Measurements from ENCODE around the gene KYAT1.

The KYAT1 gene

DNA sequence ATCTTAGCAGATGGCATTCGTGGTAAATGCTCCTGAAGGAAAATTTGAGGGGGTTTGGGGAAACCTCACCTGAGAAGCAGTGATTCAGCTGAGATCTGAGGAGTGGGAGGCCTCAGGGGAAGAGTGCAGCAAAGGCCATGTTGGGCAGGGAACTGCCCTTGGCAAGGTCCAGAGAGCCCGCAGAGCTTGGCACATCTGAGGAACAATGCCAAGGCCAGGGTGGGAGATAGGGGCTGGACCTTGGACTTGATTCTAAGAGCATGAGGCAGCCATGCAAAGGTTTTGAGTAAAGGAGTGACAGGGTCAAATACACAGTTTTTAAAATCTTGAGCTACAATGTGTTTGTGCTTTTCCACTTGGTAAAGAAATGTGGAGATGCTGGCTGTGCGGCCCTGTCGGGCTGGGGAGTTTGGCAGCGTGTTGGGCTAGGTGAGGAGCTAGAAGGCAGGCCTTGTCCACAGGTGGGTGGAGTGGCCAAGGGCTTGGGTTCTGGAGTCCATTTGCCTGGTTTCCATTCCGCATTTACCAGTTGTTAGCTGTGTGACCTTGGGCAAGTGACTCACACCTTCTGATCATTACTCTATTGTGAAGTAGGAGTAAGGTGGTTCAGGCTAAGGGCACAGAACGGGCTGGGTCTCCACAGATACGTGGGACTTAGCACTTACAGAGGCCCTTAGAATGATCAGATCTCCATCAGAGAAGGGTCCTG is 88.6 kb downstream of the KYAT1 start:
- TF ChIP-seq POLR2AphosphoS5 (IDR thresholded peaks at IDR 0.05; ENCODE audit: borderline replicate concordance, low read depth, low read length) (no peak), FOXP2 (optimal IDR thresholded peaks at IDR 0.05; ENCODE audit: control extremely low read depth, extremely low read length, insufficient read depth) (no peak), EZH2 (IDR thresholded peaks at IDR 0.05) (no peak)
- H3K9me3 ChIP-seq (ENCODE audit: low read depth, low read length): no peaks in the 10 kb centered on the region
- no peak overlapping the region for H3K9ac ChIP-seq (ENCODE audit: insufficient read length)
- no peak overlapping the region for H3K4me3 ChIP-seq
- no peak for DNase-seq (ENCODE audit: low read depth, low spot score)
- H3K27ac ChIP-seq: no peak overlapping the region
- peaks cover 26% of the 10 kb centered on the region; the same call in 1 of the 2 replicates for H3K36me3 ChIP-seq (ENCODE audit: insufficient read depth, low read length)

DNA sequence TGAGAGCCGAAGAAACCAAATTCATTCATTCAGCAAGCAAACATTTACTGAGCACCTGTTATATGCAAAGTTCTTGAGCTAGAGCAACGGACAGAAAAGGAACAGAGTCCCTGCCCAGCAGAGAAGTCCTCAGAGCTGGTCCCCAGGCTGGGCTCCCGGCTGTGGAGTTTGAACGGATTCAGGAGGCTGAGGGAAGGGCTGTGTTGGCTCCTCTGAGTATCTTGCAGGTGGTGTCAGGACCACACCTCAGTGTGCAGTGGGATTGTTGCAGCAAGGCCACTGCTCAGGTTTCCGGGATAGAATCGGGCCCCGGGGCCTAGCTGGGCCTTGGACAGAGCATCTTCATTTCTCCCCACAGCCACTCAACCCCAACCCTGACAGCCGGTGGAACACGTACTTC is 89.6 kb downstream of the KYAT1 start:
- peaks cover 21% of the 10 kb centered on the region; the same call in 1 of the 2 replicates for H3K36me3 ChIP-seq (ENCODE audit: insufficient read depth, low read length)
- no peak for DNase-seq (ENCODE audit: low read depth, low spot score)
- H3K27ac ChIP-seq: no peak overlapping the region
- no peak overlapping the region for H3K9ac ChIP-seq (ENCODE audit: insufficient read length)
- no peaks in the 10 kb centered on the region for H3K9me3 ChIP-seq (ENCODE audit: low read depth, low read length)
- H3K4me3 ChIP-seq: no peak overlapping the region
- TF ChIP-seq EZH2 (IDR thresholded peaks at IDR 0.05) (no peak), FOXP2 (optimal IDR thresholded peaks at IDR 0.05; ENCODE audit: control extremely low read depth, extremely low read length, insufficient read depth) (no peak), POLR2AphosphoS5 (IDR thresholded peaks at IDR 0.05; ENCODE audit: borderline replicate concordance, low read depth, low read length) (no peak)

DNA sequence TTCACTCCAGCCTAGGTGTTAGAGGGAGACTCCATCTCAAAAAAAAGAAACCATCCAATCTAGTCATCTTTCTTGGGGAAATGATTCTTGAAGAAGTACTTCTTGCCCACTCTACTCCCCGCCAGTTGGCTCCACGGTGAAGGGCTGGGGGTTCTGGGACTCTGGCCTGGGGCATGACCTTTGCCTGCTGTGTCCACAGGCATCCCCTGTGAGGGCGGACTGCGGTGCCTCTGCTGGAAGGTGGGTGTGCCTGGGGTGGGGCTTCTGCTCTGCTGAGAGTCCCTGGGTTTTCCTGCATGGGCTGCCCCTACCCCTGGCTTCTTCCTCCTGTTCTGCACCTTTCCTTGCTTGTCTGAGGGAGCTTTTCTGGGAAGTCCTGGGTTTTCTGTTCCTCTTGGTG is 91.2 kb downstream of the KYAT1 start:
- TF ChIP-seq FOXP2 (optimal IDR thresholded peaks at IDR 0.05; ENCODE audit: control extremely low read depth, extremely low read length, insufficient read depth) (no peak), POLR2AphosphoS5 (IDR thresholded peaks at IDR 0.05; ENCODE audit: borderline replicate concordance, low read depth, low read length) (no peak), EZH2 (IDR thresholded peaks at IDR 0.05) (no peak)
- no peak overlapping the region for H3K4me3 ChIP-seq
- H3K9ac ChIP-seq (ENCODE audit: insufficient read length): no peak overlapping the region
- H3K9me3 ChIP-seq (ENCODE audit: low read depth, low read length): no peaks in the 10 kb centered on the region
- no peak overlapping the region for H3K27ac ChIP-seq
- DNase-seq (ENCODE audit: low read depth, low spot score): no peak
- peaks cover 15% of the 10 kb centered on the region; the same call in 1 of the 2 replicates for H3K36me3 ChIP-seq (ENCODE audit: insufficient read depth, low read length)

DNA sequence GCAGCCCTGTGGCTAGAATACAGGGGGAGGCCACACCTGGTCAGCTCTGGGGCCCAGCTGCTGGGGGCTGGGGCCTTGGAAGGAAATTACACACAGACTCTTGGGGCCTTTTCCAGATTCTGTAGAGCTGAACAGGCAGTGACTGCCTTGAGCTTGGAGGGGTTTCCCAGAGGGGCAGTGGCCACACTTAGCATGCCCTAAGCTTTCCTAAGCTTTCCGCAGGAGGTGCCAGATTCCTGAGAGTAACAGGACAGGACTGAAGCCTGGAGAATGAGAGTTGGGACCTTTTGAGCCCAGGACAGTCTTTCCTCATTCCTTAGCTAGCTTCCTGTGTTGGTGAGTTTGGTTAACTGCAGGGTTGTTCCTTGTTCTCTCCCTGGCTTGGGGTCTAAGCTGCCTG is 93.3 kb downstream of the KYAT1 start:
- Histone ChIP-seq H3K36me3 (ENCODE audit: insufficient read depth, low read length) (peaks cover 15% of the 10 kb centered on the region; the same call in 1 of the 2 replicates), H3K4me3 (peak overlapping the region; percentile 97), H3K27ac (no peak overlapping the region), H3K9me3 (ENCODE audit: low read depth, low read length) (no peaks in the 10 kb centered on the region), H3K9ac (ENCODE audit: insufficient read length) (no peak overlapping the region)
- TF ChIP-seq EZH2 (IDR thresholded peaks at IDR 0.05): no peak
- TF ChIP-seq POLR2AphosphoS5 (IDR thresholded peaks at IDR 0.05; ENCODE audit: borderline replicate concordance, low read depth, low read length): no peak
- no peak for TF ChIP-seq FOXP2 (optimal IDR thresholded peaks at IDR 0.05; ENCODE audit: control extremely low read depth, extremely low read length, insufficient read depth)
- no peak for DNase-seq (ENCODE audit: low read depth, low spot score)

DNA sequence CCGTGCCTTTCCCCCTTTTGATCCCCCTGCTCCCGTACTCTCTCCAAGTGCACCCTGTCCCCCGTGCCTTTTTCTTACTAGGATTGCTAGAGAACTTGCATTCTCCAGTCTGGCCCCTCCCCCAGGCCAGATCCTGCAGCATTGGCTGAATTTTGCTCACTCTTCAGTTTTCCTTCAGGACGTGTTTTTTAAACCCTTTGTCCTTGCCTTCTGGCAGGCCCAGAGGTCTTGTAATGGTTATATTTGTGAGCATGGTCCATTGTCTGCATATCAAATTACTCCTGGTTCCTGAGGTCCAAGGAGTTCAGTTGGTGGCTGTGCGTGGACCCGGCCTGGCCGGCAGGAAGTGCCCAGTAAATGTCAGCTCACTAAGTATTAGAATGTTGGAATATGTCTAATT is 94.1 kb downstream of the KYAT1 start:
- H3K9ac ChIP-seq (ENCODE audit: insufficient read length): peak overlapping the region; percentile 87
- peak overlapping the region; percentile 29; the same call in 1 of the 2 replicates for H3K27ac ChIP-seq
- TF ChIP-seq EZH2 (IDR thresholded peaks at IDR 0.05) (no peak), FOXP2 (optimal IDR thresholded peaks at IDR 0.05; ENCODE audit: control extremely low read depth, extremely low read length, insufficient read depth) (no peak), POLR2AphosphoS5 (IDR thresholded peaks at IDR 0.05; ENCODE audit: borderline replicate concordance, low read depth, low read length) (no peak)
- H3K4me3 ChIP-seq: peak overlapping the region; percentile 97
- H3K36me3 ChIP-seq (ENCODE audit: insufficient read depth, low read length): peaks cover 9% of the 10 kb centered on the region; the same call in 1 of the 2 replicates
- H3K9me3 ChIP-seq (ENCODE audit: low read depth, low read length): no peaks in the 10 kb centered on the region
- no peak for DNase-seq (ENCODE audit: low read depth, low spot score)

DNA sequence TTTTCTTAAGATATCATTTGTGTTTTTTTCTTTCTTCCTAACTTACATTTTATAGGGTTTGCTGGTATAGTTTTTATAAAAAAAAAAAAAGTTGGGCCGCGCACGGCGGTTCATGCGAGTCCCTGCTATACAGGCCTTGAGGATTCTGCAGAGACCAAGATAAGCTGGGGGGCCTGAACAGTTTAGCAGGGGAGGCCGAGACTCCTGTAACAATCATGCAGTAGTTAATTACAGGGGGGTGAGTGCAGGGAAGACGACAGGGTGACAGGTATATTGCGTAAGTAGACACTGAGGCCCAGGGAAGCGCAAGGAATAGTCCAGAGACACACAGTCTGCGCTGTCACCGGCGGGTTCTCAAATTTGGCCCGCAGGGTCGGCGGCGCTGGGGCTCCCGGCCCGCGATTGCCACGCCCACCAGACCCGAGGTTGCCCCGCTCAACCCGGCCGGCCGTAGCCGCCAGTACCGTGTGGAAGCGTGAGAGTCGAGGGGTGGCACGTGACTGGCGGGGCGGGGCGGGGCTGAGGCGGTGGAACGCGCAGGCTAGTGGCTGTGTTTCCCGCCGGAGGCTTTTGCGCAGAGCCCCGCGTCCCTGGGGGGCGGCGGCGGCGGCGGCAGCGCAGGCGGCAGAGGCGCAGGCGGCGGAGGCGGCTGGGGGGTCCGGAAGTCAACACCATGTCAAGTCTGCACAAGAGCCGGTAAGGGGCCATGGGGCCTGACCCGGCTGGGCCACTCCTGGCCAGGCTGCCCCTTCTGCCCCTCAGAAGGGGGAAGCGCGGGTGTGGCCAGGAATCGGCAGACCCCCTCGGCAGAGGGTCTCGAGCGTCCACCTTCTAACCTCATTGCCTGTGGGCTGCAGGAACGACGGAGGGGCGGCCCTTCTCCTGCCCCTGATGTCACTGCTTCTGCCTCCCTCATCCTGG is 94.8 kb downstream of the KYAT1 start, which contains the start of gene TBC1D13:
TBC1D13 (plus strand) TSS at position 573 of the 921 bp plus-strand sequence; CDS start at position 674, 101 bp downstream.
- no peak for DNase-seq (ENCODE audit: low read depth, low spot score)
- peak within 1 kb of the TSS; percentile 97 for H3K4me3 ChIP-seq
- H3K9me3 ChIP-seq (ENCODE audit: low read depth, low read length): no peaks in the 10 kb centered on the region
- H3K9ac ChIP-seq (ENCODE audit: insufficient read length): peak within 1 kb of the TSS; percentile 87
- peak; percentile 67; the same call in 1 of the 2 replicates for TF ChIP-seq POLR2AphosphoS5 (IDR thresholded peaks at IDR 0.05; ENCODE audit: borderline replicate concordance, low read depth, low read length)
- no peak for TF ChIP-seq EZH2 (IDR thresholded peaks at IDR 0.05)
- H3K36me3 ChIP-seq (ENCODE audit: insufficient read depth, low read length): peaks cover 1% of the 10 kb centered on the region; the same call in 1 of the 2 replicates
- H3K27ac ChIP-seq: peak within 1 kb of the TSS; percentile 65; the same call in 1 of the 2 replicates

DNA sequence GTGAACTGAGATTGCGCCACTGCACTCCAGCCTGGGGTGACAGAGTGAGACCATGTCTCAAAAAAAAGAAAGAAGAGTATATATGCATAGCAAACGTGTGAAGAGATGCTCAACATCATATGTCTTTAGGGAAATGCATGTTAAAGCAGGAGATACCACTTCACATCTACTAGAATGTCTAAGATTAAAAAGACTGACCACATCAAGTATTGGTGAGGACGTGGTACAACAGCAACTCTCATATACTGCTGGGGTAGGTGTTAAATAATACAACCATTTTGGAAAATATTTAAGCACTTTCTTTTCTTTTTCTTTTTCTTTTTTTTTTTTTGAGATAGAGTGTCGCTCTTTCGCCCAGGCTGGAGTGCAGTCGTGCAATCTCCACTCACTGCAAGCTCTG is 96.3 kb downstream of the KYAT1 start:
- H3K27ac ChIP-seq: no peak overlapping the region
- no peak for TF ChIP-seq EZH2 (IDR thresholded peaks at IDR 0.05)
- no peak for TF ChIP-seq FOXP2 (optimal IDR thresholded peaks at IDR 0.05; ENCODE audit: control extremely low read depth, extremely low read length, insufficient read depth)
- no peak for TF ChIP-seq POLR2AphosphoS5 (IDR thresholded peaks at IDR 0.05; ENCODE audit: borderline replicate concordance, low read depth, low read length)
- no peak for DNase-seq (ENCODE audit: low read depth, low spot score)

More for the DNA sequence above, 96.3 kb downstream of the KYAT1 start:
- H3K9ac ChIP-seq (ENCODE audit: insufficient read length): no peak overlapping the region
- H3K9me3 ChIP-seq (ENCODE audit: low read depth, low read length): no peaks in the 10 kb centered on the region
- H3K4me3 ChIP-seq: no peak overlapping the region
- H3K36me3 ChIP-seq (ENCODE audit: insufficient read depth, low read length): no peaks in the 10 kb centered on the region; the same call in 1 of the 2 replicates
